Stimulated activated CD4-positive, alpha-beta T cell treated with anti-CD3 and anti-CD28 coated beads, TNF-alpha, amount 100 ng/mL, for 24 hours (primary cell): Measurements from ENCODE around the gene RCSD1.

ENCODE experiments used
- DNase-seq, 3 experiments: peaks; one replicate each; pipeline ENCODE4 v3.0.0-alpha.2; 2020; ENCODE audit warnings: low read depth in 3 of 3

RCSD1 gene

GRCh38 chr1:167690053-167690452 lies 60.0 kb downstream of the RCSD1 start:
- DNase-seq, result no peak

- no peak for DNase-seq
Observed at GRCh38 chr1:167693425-167694045, 63.5 kb downstream of the RCSD1 start.

- DNase-seq, result no peak
Observed at GRCh38 chr1:167694691-167695090, 64.7 kb downstream of the RCSD1 start.

GRCh38 chr1:167695147-167695546 lies 65.1 kb downstream of the RCSD1 start:
- no peak for DNase-seq

GRCh38 chr1:167695756-167696561 lies 65.9 kb downstream of the RCSD1 start:
- DNase-seq, result no peak

GRCh38 chr1:167697667-167698141 lies 67.7 kb downstream of the RCSD1 start:
- DNase-seq, result no peak

- DNase-seq, result no peak
Observed at GRCh38 chr1:167698313-167698712, 68.3 kb downstream of the RCSD1 start.

GRCh38 chr1:167701510-167701909 lies 71.5 kb downstream of the RCSD1 start:
- no peak for DNase-seq

GRCh38 chr1:167703557-167703956 lies 73.5 kb downstream of the RCSD1 start:
- DNase-seq, result no peak

- no peak for DNase-seq
Observed at GRCh38 chr1:167704715-167705114, 74.7 kb downstream of the RCSD1 start.

- DNase-seq, result no peak
Observed at GRCh38 chr1:167705250-167705649, 75.2 kb downstream of the RCSD1 start.

GRCh38 chr1:167706363-167706762 lies 76.3 kb downstream of the RCSD1 start:
- DNase-seq, result no peak

GRCh38 chr1:167706931-167707877 lies 77.2 kb downstream of the RCSD1 start:
- no peak for DNase-seq

GRCh38 chr1:167707942-167708341 lies 77.9 kb downstream of the RCSD1 start:
- no peak for DNase-seq

GRCh38 chr1:167708940-167709389 lies 78.9 kb downstream of the RCSD1 start:
- no peak for DNase-seq

- DNase-seq, result no peak
Observed at GRCh38 chr1:167710836-167711235, 80.8 kb downstream of the RCSD1 start.

GRCh38 chr1:167711797-167712196 lies 81.8 kb downstream of the RCSD1 start:
- DNase-seq, result no peak

- DNase-seq, result peak in 2 of 3 experiments; percentile 1 to 11
Observed at GRCh38 chr1:167713330-167714081, 83.5 kb downstream of the RCSD1 start.

- peak in 2 of 3 experiments; percentile 68 to 83 for DNase-seq
Observed at GRCh38 chr1:167714098-167714438, 84.0 kb downstream of the RCSD1 start.

- DNase-seq, result peak; percentile 87 to 91 (median 89)
Observed at GRCh38 chr1:167714439-167715156, 84.6 kb downstream of the RCSD1 start.
